Measurements from ENCODE around the gene HBG2.

The HBG2 gene

DNA sequence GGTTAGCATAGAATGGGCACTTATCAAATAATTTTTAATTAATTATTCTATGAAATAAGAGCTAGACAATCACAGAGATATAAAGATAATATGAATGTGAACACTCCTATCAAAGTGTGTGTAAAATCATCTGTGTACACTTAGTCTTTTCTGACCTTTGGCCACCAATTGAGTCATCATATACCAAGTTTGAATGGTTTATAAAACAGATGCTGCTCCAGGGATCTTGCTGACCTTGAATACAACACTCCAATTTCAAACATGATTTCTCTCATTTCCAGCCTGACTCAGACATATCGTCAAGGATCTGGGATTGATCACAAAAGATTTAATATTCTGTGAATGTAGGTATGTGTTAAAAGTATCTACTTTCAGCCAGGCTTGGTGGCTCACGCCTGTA lies 51.2 kb downstream of the HBG2 start:
- DNase-seq = no peak
- in situ Hi-C loops (cut with HindIII; ENCODE audit: low pct_ligation_motif_present, low pct_unique_long_range_greater_than_20kb, low sequenced_read_pairs) = no loop called here
